Heart right ventricle (tissue), 16 donors: ENCODE measurements around the gene GTF2F2. TPM values are rescaled to one million over a fixed set of nuclear protein-coding genes. Genes with fewer than 3 reads are reported as not detected.

Experiments used
- ATAC-seq, 8 donors: fragments of 200-7000 bp; cut with Tn5 transposase; one replicate each; pipeline ENCODE4 v1.9.1; 2020; ENCODE audit warnings: mild to moderate bottlenecking in 8 of 8, moderate library complexity in 8 of 8, moderate number of reproducible peaks in 1 of 8
- DNase-seq, 2 donors: peaks; one replicate each; pipeline ENCODE4 v3.0.0-alpha.2; 2020
- H3K27ac ChIP-seq, 10 donors: fragments of 200-600 bp; sonication (generic) in 2 of 10; one replicate each; pipeline versions ENCODE4 v1.5.0 to v1.8.0; 2020 to 2022; ENCODE audit warnings: mild to moderate bottlenecking in 3 of 10
- H3K27me3 ChIP-seq, 7 donors: fragments of 200-600 bp; one replicate each; pipeline ENCODE4 v1.8.0; 2021 to 2022; ENCODE audit warnings: mild to moderate bottlenecking in 2 of 7
- H3K36me3 ChIP-seq, 9 donors: fragments of 200-600 bp; sonication (generic) in 1 of 9; one replicate each; pipeline versions ENCODE4 v1.5.0 to v1.8.0; 2020 to 2022; ENCODE audit warnings: mild to moderate bottlenecking in 2 of 9
- H3K4me1 ChIP-seq, 9 donors: fragments of 200-600 bp; sonication (generic) in 1 of 9; one replicate each; pipeline versions ENCODE4 v1.5.0 to v1.8.0; 2020 to 2022; ENCODE audit warnings: mild to moderate bottlenecking in 4 of 9
- H3K4me3 ChIP-seq, 10 donors: fragments of 200-600 bp; sonication (generic) in 2 of 10; one replicate each; pipeline versions ENCODE4 v1.5.0 to v1.8.0; 2020 to 2022; ENCODE audit warnings: mild to moderate bottlenecking in 7 of 10, moderate library complexity in 2 of 10
- H3K9me3 ChIP-seq, 11 donors: fragments of 200-600 bp in 10 of 11; sonication (generic) in 2 of 11; one replicate each; pipeline versions ENCODE4 v1.5.0 to v1.8.0; 2013 to 2022; ENCODE audit warnings: mild to moderate bottlenecking in 2 of 11, control low read depth in 1 of 11, moderate library complexity in 1 of 11
- WGBS, 2 donors: extraction: QIAGEN DNeasy Blood & Tissue Kit; methylation state at CpG; one replicate each; pipeline ENCODE4 v1.1.7; 2013; ENCODE audit warnings: inconsistent platforms in 1 of 2; 5-methylcytosine and 5-hydroxymethylcytosine counted together
- intact Hi-C, 10 donors: fragments of 100-400 bp; cut with DNase I; formaldehyde crosslinking; loops; one replicate each; pipeline versions ENCODE4 v1.11.1 to v1.14.2; 2022
- polyA plus RNA-seq, 2 donors: library from polyadenylated mRNA; stranded (reverse); fragments of 200-250 nt; gene quantifications; one replicate each; pipeline ENCODE4 v1.2.3, GENCODE V29; 2013
- total RNA-seq, 10 donors: library from RNA; stranded (reverse); fragmentation: NEBNext Ultra II Directional in 3 of 10; extraction: Animal tissue kit (Norgen Biotek cat#: 25700) in 3 of 10; gene quantifications; one replicate each; pipeline versions ENCODE4 v1.2.1 to v1.2.4, GENCODE V29; 2021 to 2023
- TF ChIP-seq, protein P1 (sequence below), 9 donors: fragments of 200-600 bp; sonication (generic) in 2 of 9; IDR thresholded peaks; one replicate each; pipeline versions ENCODE4 v1.5.0 to v1.8.0; 2021 to 2022; ENCODE audit warnings: antibody characterized with exemption in 9 of 9, mild to moderate bottlenecking in 5 of 9, moderate library complexity in 1 of 9
- donor health status: Arrhythmogenic right ventricular cardiomyopathy.
- donor health status: ischemic (EF 13 %, LVEDD 7.1; RV severe dilation, severe dysfunction).
- donor health status: healthy with polysubstance abuse.
- donor health status: DM: no; HTN: yes; CAD: no.
- donor health status: DM: no; HTN: no; CAD: no.
- donor health status: ischemic (EF 25% LVEDD 6.9; RV normal size, moderate dysfunction).
- donor health status: ischemic (EF 25% LVEDD 5.7; RV mildly dilated, moderate dysfunction).
- donor health status: healthy.
- donor health status: DM: yes; HTN: yes; CAD: no.
- donor health status: Ischemic cardiomyopathy.
- donor health status: ischemic (EF 35%, LVEDD 5.7; RV mildly dilated, moderate dysfunction).
- donor health status: nonischemic (EF 11% LVEDD 7.7; RV severe dilation, severe dysfunction).
- donor health status: DM: yes; HTN: yes; CAD: no.
- donor health status: PGD.
- donor health status: ischemic (EF 29% LVEDD 5.4; RV normal size, mild dysfunction).
- donor health status: nonischemic (EF 23%, LVEDD 6.1; RV moderate dilation, normal function).

Gene GTF2F2
- total and polyA plus RNA-seq, 12 donors, result 15.8 to 24.9 (median 21.5) TPM

DNA sequence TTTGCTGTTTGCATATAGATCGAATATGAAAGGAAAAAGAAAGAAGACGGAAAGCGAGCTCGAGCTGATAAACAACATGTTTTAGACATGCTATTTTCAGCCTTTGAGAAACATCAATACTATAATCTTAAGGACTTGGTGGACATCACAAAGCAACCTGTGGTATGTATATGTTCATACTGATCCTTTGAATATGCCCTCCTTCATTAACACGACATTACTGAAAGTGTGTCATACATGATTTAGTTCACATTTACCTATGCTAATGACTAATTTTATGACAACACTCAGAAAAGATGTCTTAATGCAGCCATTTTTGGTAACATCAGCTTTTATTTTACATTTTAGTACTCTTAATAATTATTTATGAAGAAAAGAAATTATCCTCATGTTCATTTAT, 146.9 kb downstream of the GTF2F2 start:
- Histone ChIP-seq H3K36me3 (peaks cover 0 to 32% (median 0%) of the 10 kb centered on the region in 9 donors), H3K9me3 (no peaks in the 10 kb centered on the region), H3K4me3 (no peak overlapping the region), H3K4me1 (no peaks in the 10 kb centered on the region), H3K27me3 (no peaks in the 10 kb centered on the region), H3K27ac (no peak overlapping the region)
- intact Hi-C loops, result no loop called here
- TF ChIP-seq, protein P1, sequence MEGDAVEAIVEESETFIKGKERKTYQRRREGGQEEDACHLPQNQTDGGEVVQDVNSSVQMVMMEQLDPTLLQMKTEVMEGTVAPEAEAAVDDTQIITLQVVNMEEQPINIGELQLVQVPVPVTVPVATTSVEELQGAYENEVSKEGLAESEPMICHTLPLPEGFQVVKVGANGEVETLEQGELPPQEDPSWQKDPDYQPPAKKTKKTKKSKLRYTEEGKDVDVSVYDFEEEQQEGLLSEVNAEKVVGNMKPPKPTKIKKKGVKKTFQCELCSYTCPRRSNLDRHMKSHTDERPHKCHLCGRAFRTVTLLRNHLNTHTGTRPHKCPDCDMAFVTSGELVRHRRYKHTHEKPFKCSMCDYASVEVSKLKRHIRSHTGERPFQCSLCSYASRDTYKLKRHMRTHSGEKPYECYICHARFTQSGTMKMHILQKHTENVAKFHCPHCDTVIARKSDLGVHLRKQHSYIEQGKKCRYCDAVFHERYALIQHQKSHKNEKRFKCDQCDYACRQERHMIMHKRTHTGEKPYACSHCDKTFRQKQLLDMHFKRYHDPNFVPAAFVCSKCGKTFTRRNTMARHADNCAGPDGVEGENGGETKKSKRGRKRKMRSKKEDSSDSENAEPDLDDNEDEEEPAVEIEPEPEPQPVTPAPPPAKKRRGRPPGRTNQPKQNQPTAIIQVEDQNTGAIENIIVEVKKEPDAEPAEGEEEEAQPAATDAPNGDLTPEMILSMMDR (IDR thresholded peaks at IDR 0.05), result no peak
- 93 to 94% methylated on average over 5 of the region's 5 CpGs for WGBS, 2 donors
- ATAC-seq (no peak), DNase-seq (no peak)

DNA sequence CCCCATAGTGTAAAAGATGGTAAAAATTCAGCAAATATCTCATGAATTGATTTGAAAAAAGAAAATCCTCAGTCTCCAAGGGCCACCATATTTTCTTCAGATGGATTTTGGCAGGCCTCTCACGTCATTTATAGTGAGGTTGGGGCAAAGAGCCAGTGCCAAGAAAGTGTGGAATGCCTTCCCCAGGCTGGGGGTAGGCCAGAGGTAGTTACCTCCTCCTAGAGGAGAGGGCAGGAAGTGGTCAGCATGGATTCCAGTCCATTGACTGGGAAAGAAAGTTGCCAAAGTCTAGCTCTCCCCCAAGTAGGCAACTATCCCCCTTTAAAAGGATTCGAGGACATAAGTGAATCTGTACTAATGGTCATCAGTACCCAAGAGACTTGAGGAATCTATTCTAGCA, 148.9 kb downstream of the GTF2F2 start:
- WGBS, 2 donors, result 91 to 93% methylated on average over 2 of the region's 2 CpGs
- Histone ChIP-seq H3K4me3 (no peak overlapping the region), H3K9me3 (no peaks in the 10 kb centered on the region), H3K36me3 (peaks cover 0 to 37% (median 0%) of the 10 kb centered on the region in 9 donors), H3K27ac (no peak overlapping the region), H3K4me1 (no peaks in the 10 kb centered on the region), H3K27me3 (no peaks in the 10 kb centered on the region)
- no peak for ATAC-seq
- intact Hi-C loops, result no loop called here
- DNase-seq, result no peak
- TF ChIP-seq, protein P1 (IDR thresholded peaks at IDR 0.05), result no peak

DNA sequence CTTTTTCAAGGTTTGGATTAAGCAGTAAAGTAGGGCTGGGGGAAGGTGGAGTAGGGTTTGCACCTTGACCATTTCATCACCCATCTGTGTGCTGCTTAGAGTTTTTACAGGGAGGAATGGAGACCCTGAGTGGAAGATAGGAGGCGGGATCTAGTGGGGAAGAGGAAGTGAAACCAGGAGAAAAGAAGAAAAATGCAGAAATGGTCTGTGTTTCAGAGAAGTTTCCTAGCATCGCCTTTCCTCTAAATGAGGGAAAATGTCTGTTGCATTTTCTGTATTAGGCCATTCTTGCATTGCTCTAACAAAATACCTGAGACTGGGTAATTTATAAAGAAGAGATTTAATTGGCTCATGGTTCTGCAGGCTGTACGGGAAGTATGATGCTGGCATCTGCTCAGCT, 156.6 kb downstream of the GTF2F2 start:
- H3K27me3 ChIP-seq, result no peaks in the 10 kb centered on the region
- H3K36me3 ChIP-seq, result peaks cover 0 to 23% (median 0%) of the 10 kb centered on the region in 9 donors
- H3K4me3 ChIP-seq, result no peak overlapping the region
- ATAC-seq (no peak), DNase-seq (no peak)
- H3K9me3 ChIP-seq, result peaks cover 0 to 8% (median 0%) of the 10 kb centered on the region in 11 donors
- intact Hi-C loops, result loop anchor here in 2 of 10 donors (5.0 to 10.0 kb wide), 2 partner anchors 155 to 222 kb away; partner anchors contain the start of gene GTF2F2 (in 1 of the 2)
- H3K27ac ChIP-seq, result no peak overlapping the region
- H3K4me1 ChIP-seq, result peaks cover 0 to 20% (median 7%) of the 10 kb centered on the region in 9 donors
- WGBS, 2 donors, result 90 to 96% methylated on average over 3 of the region's 3 CpGs
- TF ChIP-seq, protein P1 (IDR thresholded peaks at IDR 0.05), result no peak

DNA sequence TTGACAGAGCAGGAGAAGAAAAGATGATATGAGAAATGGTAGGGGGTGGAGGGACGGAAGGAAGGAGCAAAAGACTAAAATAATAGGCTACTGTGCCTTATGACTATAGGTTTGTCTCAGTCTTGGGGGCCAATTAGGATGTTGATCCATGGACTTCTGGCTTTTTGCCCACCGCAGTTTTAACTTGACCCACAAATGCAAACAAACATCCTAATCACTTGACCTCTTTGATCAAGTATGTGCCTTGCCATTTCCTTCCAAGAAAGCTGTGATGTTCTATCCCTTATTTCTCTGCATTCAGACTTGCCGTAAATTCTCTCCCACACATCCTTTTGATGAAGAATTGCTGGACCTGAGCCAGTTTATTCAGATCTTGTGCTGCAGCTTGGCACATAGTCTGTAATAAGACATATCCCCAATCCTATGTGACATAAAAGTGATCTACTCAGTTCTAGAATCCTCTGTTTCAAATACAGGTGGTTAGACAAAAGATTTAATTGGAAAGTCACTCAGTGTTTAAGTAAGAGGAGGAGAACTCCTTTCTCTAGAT, 157.9 kb downstream of the GTF2F2 start:
- Histone ChIP-seq H3K4me1 (peaks cover 0 to 20% (median 7%) of the 10 kb centered on the region in 9 donors), H3K27ac (no peak overlapping the region), H3K9me3 (peaks cover 0 to 8% (median 0%) of the 10 kb centered on the region in 11 donors), H3K36me3 (peaks cover 0 to 25% (median 0%) of the 10 kb centered on the region in 9 donors), H3K4me3 (no peak overlapping the region), H3K27me3 (no peaks in the 10 kb centered on the region)
- ATAC-seq (no peak), DNase-seq (no peak)
- intact Hi-C loops, result loop anchor here in 2 of 10 donors (5.0 to 10.0 kb wide), 2 partner anchors 156 to 223 kb away; partner anchors contain the start of gene GTF2F2 (in 1 of the 2)
- TF ChIP-seq, protein P1 (IDR thresholded peaks at IDR 0.05), result no peak
- 59 to 63% methylated on average over 3 of the region's 3 CpGs for WGBS, 2 donors
